ENCODE measurements around the gene SERPINI1.

SERPINI1 gene

DNA sequence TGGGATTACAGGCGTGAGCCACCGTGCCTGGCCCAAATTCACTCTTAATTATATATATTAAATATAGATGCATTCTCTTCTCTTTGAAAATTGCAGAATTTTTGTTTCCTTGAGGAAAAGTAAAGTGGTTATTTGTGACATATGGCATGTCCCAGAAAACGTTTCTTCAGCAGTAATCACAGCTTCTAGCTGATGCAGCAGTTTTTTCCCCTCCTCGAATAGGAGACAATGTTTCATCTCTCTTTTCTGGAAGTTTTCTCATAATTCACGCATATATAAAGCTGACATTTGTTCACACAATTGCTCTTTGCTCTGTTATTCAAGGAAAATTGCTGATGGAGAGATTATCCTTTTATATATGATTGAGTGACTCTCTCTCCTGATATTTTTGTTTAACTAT is 99.8 kb downstream of the SERPINI1 start:
- H3K4me3 ChIP-seq (ENCODE audit: low read depth, low read length): no peak overlapping the region
- DNase-seq (ENCODE audit: low read depth): no peak
- TF ChIP-seq, protein P1, sequence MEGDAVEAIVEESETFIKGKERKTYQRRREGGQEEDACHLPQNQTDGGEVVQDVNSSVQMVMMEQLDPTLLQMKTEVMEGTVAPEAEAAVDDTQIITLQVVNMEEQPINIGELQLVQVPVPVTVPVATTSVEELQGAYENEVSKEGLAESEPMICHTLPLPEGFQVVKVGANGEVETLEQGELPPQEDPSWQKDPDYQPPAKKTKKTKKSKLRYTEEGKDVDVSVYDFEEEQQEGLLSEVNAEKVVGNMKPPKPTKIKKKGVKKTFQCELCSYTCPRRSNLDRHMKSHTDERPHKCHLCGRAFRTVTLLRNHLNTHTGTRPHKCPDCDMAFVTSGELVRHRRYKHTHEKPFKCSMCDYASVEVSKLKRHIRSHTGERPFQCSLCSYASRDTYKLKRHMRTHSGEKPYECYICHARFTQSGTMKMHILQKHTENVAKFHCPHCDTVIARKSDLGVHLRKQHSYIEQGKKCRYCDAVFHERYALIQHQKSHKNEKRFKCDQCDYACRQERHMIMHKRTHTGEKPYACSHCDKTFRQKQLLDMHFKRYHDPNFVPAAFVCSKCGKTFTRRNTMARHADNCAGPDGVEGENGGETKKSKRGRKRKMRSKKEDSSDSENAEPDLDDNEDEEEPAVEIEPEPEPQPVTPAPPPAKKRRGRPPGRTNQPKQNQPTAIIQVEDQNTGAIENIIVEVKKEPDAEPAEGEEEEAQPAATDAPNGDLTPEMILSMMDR (IDR thresholded peaks at IDR 0.05; ENCODE audit: low read depth, low read length, missing control alignments): no peak
- in situ Hi-C loops (cut with HindIII; ENCODE audit: low sequenced_read_pairs): no loop called here

GRCh38 chr3:167835953-167836352 is 100.4 kb downstream of the SERPINI1 start:
- H3K4me3 ChIP-seq (ENCODE audit: low read depth, low read length): no peak overlapping the region
- TF ChIP-seq, protein P1 (IDR thresholded peaks at IDR 0.05; ENCODE audit: low read depth, low read length, missing control alignments): no peak
- DNase-seq (ENCODE audit: low read depth): no peak
- in situ Hi-C loops (cut with HindIII; ENCODE audit: low sequenced_read_pairs): no loop called here

DNA sequence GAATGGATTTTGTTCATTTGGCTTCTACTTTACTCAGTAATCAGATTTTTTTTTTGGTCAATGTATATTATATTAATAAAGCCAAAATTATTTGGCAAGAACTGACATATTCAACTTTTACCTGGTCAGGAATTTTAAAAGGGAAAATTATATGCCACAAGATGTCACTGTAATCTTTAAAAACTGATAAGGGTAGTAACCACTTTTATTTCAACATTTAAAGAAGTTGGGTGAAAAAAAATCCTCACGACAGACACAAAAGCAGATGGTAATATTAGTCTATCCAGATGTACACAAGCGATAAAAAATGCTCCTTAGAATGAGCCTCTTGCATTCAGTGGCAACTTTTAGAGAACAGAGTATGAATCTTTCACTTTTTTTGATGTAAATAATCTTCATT is 101.9 kb downstream of the SERPINI1 start:
- DNase-seq (ENCODE audit: low read depth): no peak
- in situ Hi-C loops (cut with HindIII; ENCODE audit: low sequenced_read_pairs): no loop called here
- no peak overlapping the region for H3K4me3 ChIP-seq (ENCODE audit: low read depth, low read length)
- TF ChIP-seq, protein P1 (IDR thresholded peaks at IDR 0.05; ENCODE audit: low read depth, low read length, missing control alignments): no peak

DNA sequence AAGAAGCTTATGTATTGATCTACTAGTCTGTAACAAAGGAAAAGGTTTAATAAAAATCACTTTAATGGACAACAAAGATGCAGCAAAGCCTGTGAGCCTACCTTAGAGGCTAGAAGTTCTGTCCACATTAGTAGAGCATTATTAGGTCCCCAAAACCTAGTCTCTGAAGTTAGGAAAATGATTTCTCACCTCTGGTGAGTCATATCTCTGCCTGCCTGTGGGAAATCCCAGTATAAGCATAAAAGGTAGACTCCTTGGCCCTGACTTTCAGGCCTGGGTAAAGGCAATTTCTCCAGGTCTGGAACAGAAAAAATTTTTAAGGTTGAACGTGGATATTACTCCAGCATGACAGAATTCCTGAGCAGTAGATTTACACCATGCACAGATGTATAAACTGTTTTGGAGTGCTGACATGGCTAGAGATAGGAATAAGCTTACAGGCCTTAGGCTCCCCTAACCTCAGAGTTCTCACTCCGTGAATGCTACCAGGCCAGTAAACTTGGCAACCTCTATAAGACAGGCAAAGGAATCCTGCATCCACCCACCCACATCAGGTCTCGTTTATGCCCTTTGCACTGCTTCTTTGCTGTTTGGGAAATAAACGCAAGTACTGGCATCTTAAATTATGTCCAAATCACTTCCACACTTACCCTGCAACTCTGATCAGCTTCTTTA is 104.1 kb downstream of the SERPINI1 start:
- TF ChIP-seq, protein P1 (IDR thresholded peaks at IDR 0.05; ENCODE audit: low read depth, low read length, missing control alignments): no peak
- no peak overlapping the region for H3K4me3 ChIP-seq (ENCODE audit: low read depth, low read length)
- no peak for DNase-seq (ENCODE audit: low read depth)
- in situ Hi-C loops (cut with HindIII; ENCODE audit: low sequenced_read_pairs): no loop called here

GRCh38 chr3:167840247-167840646 is 104.7 kb downstream of the SERPINI1 start:
- TF ChIP-seq, protein P1 (IDR thresholded peaks at IDR 0.05; ENCODE audit: low read depth, low read length, missing control alignments): no peak
- in situ Hi-C loops (cut with HindIII; ENCODE audit: low sequenced_read_pairs): no loop called here
- no peak overlapping the region for H3K4me3 ChIP-seq (ENCODE audit: low read depth, low read length)
- DNase-seq (ENCODE audit: low read depth): no peak

DNA sequence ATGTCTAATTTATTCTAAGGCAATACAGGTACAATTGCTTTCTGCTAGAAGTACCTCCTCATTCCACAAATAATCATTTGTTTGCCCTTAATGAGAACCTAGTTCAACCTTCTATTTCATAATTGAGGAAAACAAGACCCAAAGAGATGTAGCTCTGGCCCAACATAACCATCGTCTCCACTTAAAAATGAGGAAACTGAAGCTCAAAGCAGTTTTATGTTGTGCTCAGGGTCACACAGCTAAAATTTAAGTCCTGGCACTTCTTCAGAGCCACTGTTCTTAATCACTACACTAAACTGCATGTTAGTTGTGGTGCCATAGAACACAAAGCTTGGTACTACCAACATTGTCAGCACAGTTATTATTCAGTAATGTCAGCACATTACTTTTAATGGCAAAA is 108.0 kb downstream of the SERPINI1 start:
- in situ Hi-C loops (cut with HindIII; ENCODE audit: low sequenced_read_pairs): no loop called here
- no peak for DNase-seq (ENCODE audit: low read depth)
- TF ChIP-seq, protein P1 (IDR thresholded peaks at IDR 0.05; ENCODE audit: low read depth, low read length, missing control alignments): no peak
- no peak overlapping the region for H3K4me3 ChIP-seq (ENCODE audit: low read depth, low read length)
